HepG2 (cell line): Measurements from ENCODE around the gene SMARCAD1. TPM values are rescaled to one million over a fixed set of nuclear protein-coding genes. Genes with fewer than 3 reads are reported as not detected.

ENCODE experiments used
- ATF1 ChIP-seq: IDR thresholded peaks from 2 replicates; pipeline ENCODE4 v1.6.1; 2016; ENCODE audit warnings: mild to moderate bottlenecking, control low read depth
- ATF7 ChIP-seq, 2 experiments: fragments of 450-650 bp in 1 of 2; sonication (generic) in 1 of 2; formaldehyde crosslinking in 1 of 2; IDR thresholded peaks; 2 replicates each; pipeline versions ENCODE4 v1.4.0 to v1.6.1; 2016 to 2020; ENCODE audit warnings: antibody characterized with exemption in 1 of 2, mild to moderate bottlenecking in 1 of 2, missing genetic modification reagents in 1 of 2
- EHMT2 ChIP-seq: fragments of 200-600 bp; sonication (generic); IDR thresholded peaks from 2 replicates; pipeline ENCODE4 v1.7.0; 2017; ENCODE audit warnings: antibody characterized with exemption, low read depth, low read length, borderline replicate concordance
- FOXC1 ChIP-seq: sonication (generic); formaldehyde crosslinking; IDR thresholded peaks from 2 replicates; pipeline ENCODE4 v1.8.0; 2022; ENCODE audit warnings: mild to moderate bottlenecking, missing genetic modification reagents, borderline replicate concordance
- PTBP1 ChIP-seq: fragments of 200-400 bp; formaldehyde crosslinking; IDR thresholded peaks from 2 replicates; pipeline ENCODE4 v1.6.1; 2018; ENCODE audit warnings: low read length, low read depth; ENCODE audit not compliant: poor library complexity, severe bottlenecking
- RARG ChIP-seq: sonication (generic); formaldehyde crosslinking; IDR thresholded peaks from 2 replicates; pipeline ENCODE4 v1.4.0; 2020; ENCODE audit warnings: low read depth, mild to moderate bottlenecking, missing genetic modification reagents
- RBFOX2 ChIP-seq: fragments of 200-400 bp; formaldehyde crosslinking; IDR thresholded peaks from 2 replicates; pipeline ENCODE4 v1.6.1; 2017; ENCODE audit warnings: low read depth, mild to moderate bottlenecking, low read length
- SOX5 ChIP-seq: IDR thresholded peaks from 2 replicates; pipeline ENCODE4 v1.6.1; 2016; ENCODE audit warnings: borderline replicate concordance
- SUZ12 ChIP-seq: fragments of 150-350 bp; IDR thresholded peaks from 2 replicates; pipeline ENCODE4 v1.6.1; 2014; ENCODE audit warnings: low read depth, low read length
- TAF15 ChIP-seq: fragments of 200-400 bp; formaldehyde crosslinking; IDR thresholded peaks from one replicate; pipeline ENCODE4 v1.6.1; 2018; ENCODE audit warnings: mild to moderate bottlenecking, low read depth, low read length; ENCODE audit not compliant: poor library complexity, severe bottlenecking
- ZBTB10 ChIP-seq: sonication (generic); formaldehyde crosslinking; IDR thresholded peaks from 2 replicates; pipeline ENCODE4 v1.4.0; 2020; ENCODE audit warnings: missing genetic modification reagents, borderline replicate concordance
- ZFY ChIP-seq: sonication (generic); formaldehyde crosslinking; IDR thresholded peaks from 2 replicates; pipeline ENCODE4 v1.4.0; 2020; ENCODE audit warnings: missing genetic modification reagents
- ZNF317 ChIP-seq: sonication (generic); formaldehyde crosslinking; IDR thresholded peaks from 2 replicates; pipeline ENCODE4 v1.5.0; 2020; ENCODE audit warnings: mild to moderate bottlenecking, missing genetic modification reagents
- ZNF430 ChIP-seq: sonication (generic); formaldehyde crosslinking; IDR thresholded peaks from 2 replicates; pipeline ENCODE4 v1.9.0; 2021; ENCODE audit warnings: mild to moderate bottlenecking, missing genetic modification reagents
- ZNF547 ChIP-seq: sonication (generic); formaldehyde crosslinking; IDR thresholded peaks from 2 replicates; pipeline ENCODE4 v1.5.1; 2020; ENCODE audit warnings: mild to moderate bottlenecking, missing genetic modification reagents
- polyA plus RNA-seq, 8 experiments: library from polyadenylated mRNA; depleted of rRNA in 3 of 8; stranded (reverse) in 7 of 8; unstranded in 1 of 8; fragments of >200 nt; fragmentation: Illumina TruSeq in 4 of 8; extraction: Trizol in 4 of 8; gene quantifications; 2 replicates each; pipeline versions ENCODE4 v1.2.1 to v1.2.3, GENCODE V29; 2011 to 2016; ENCODE audit warnings: low read depth in 4 of 8, missing spikeins in 1 of 8, mixed read lengths in 1 of 8; ENCODE audit not compliant: insufficient read depth in 1 of 8
- total RNA-seq, 5 experiments: library from RNA; depleted of rRNA; stranded (reverse); fragments of >200 nt; fragmentation: Illumina TruSeq; extraction: Trizol; gene quantifications; 2 replicates each; pipeline ENCODE4 v1.2.3, GENCODE V29; 2016; ENCODE audit warnings: low read depth in 1 of 5
- TF ChIP-seq, protein P1 (sequence below), 2 experiments: fragments of 450-650 bp in 1 of 2; sonication (generic) in 1 of 2; formaldehyde crosslinking in 1 of 2; IDR thresholded peaks; 2 replicates each; pipeline versions ENCODE4 v1.6.1 to v1.8.0; 2016 to 2022; ENCODE audit warnings: antibody characterized with exemption in 1 of 2, mild to moderate bottlenecking in 1 of 2, missing genetic modification reagents in 1 of 2

SMARCAD1 gene
- total and polyA plus RNA-seq, 2 of the 13 experiments (the other 11 are each of a cell fraction or from before 2014, with no cell fraction given), result 18.2 to 35.9 TPM

- TF ChIP-seq, protein P1, sequence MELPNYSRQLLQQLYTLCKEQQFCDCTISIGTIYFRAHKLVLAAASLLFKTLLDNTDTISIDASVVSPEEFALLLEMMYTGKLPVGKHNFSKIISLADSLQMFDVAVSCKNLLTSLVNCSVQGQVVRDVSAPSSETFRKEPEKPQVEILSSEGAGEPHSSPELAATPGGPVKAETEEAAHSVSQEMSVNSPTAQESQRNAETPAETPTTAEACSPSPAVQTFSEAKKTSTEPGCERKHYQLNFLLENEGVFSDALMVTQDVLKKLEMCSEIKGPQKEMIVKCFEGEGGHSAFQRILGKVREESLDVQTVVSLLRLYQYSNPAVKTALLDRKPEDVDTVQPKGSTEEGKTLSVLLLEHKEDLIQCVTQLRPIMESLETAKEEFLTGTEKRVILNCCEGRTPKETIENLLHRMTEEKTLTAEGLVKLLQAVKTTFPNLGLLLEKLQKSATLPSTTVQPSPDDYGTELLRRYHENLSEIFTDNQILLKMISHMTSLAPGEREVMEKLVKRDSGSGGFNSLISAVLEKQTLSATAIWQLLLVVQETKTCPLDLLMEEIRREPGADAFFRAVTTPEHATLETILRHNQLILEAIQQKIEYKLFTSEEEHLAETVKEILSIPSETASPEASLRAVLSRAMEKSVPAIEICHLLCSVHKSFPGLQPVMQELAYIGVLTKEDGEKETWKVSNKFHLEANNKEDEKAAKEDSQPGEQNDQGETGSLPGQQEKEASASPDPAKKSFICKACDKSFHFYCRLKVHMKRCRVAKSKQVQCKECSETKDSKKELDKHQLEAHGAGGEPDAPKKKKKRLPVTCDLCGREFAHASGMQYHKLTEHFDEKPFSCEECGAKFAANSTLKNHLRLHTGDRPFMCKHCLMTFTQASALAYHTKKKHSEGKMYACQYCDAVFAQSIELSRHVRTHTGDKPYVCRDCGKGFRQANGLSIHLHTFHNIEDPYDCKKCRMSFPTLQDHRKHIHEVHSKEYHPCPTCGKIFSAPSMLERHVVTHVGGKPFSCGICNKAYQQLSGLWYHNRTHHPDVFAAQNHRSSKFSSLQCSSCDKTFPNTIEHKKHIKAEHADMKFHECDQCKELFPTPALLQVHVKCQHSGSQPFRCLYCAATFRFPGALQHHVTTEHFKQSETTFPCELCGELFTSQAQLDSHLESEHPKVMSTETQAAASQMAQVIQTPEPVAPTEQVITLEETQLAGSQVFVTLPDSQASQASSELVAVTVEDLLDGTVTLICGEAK (IDR thresholded peaks at IDR 0.05), result 0 out of 2 replicates have a peak, but pooled peaks have one; percentile 14
- TF ChIP-seq, protein P1 (CRISPR knock-in tag; IDR thresholded peaks at IDR 0.05), result peak; percentile 86; the same call in 1 of the 2 replicates
- TF ChIP-seq ZNF430 (peak; percentile 80; the same call in 1 of the 2 replicates), SUZ12 (no peak), EHMT2 (peak; percentile 33; the same call in 1 of the 2 replicates), RARG (no peak), ATF7 (IDR thresholded peaks at IDR 0.05) (peak; percentile 95), ATF7 (CRISPR knock-in tag; IDR thresholded peaks at IDR 0.05) (no peak; the same call in none of the 2 replicates), TAF15 (peak; percentile 95), FOXC1 (CRISPR knock-in tag) (no peak; the same call in 1 of the 2 replicates), SOX5 (CRISPR knock-in tag) (no peak; the same call in 1 of the 2 replicates), ZNF547 (peak; percentile 83; the same call in 1 of the 2 replicates), PTBP1 (no peak), ZFY (CRISPR knock-in tag) (peak; percentile 92), ATF1 (CRISPR knock-in tag) (peak; percentile 97), ZBTB10 (CRISPR knock-in tag) (peak; percentile 25; the same call in 1 of the 2 replicates), ZNF317 (CRISPR knock-in tag) (no peak; the same call in none of the 2 replicates), RBFOX2 (peak; percentile 95)
Measured at GRCh38 chr4:94207469-94208224, at the start of gene SMARCAD1 (continued).
